Fibroblast of skin of left quadriceps (primary cell): ENCODE results near the gene LEF1.
A peak's percentile ranks its signal among the peaks of the same experiment; 100 is the strongest.
"Not testable (repeated sequence)": the region's sequence is repeated elsewhere in the genome, so short reads cannot be mapped to it uniquely, and the experiment has no call there.

ENCODE experiments used
- DNase-seq, 2 experiments: peaks; one replicate each; pipeline ENCODE4 v3.0.0-alpha.2; 2013; ENCODE audit warnings: low read depth in 2 of 2

The LEF1 gene

DNA sequence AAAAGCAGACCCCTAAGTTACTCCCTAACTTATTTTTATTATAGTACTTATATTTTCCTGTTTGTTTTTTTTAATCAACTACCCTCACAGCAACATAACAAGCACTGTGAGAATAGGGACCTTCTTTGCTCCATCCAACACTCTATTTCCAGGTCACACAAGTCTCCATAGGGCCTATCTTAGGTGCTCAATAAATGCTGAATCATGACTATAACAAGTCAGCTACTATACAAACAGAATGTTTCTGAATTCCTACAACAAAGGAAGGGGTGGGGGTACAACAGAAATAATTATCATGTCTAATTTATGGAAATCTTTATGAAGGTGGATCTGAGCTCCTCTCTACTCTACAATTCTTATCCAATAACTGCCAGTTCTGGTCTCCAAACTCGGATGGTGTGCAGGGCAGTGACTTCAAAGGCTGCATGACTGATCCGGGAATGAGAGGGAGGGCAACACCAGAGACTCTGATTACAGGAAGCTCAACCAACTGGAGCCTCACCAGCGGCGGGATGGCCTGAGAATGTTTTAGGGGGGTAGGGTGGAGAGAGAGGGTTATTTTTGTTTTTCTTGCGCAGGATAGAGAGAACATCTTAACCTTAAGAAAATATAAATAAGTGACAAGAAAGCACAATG lies 107.9 kb downstream of the LEF1 start:
- no peak for DNase-seq

GRCh38 chr4:108060164-108060563 lies 108.6 kb downstream of the LEF1 start:
- DNase-seq, result peak in 1 of 2 experiments; percentile 37

DNA sequence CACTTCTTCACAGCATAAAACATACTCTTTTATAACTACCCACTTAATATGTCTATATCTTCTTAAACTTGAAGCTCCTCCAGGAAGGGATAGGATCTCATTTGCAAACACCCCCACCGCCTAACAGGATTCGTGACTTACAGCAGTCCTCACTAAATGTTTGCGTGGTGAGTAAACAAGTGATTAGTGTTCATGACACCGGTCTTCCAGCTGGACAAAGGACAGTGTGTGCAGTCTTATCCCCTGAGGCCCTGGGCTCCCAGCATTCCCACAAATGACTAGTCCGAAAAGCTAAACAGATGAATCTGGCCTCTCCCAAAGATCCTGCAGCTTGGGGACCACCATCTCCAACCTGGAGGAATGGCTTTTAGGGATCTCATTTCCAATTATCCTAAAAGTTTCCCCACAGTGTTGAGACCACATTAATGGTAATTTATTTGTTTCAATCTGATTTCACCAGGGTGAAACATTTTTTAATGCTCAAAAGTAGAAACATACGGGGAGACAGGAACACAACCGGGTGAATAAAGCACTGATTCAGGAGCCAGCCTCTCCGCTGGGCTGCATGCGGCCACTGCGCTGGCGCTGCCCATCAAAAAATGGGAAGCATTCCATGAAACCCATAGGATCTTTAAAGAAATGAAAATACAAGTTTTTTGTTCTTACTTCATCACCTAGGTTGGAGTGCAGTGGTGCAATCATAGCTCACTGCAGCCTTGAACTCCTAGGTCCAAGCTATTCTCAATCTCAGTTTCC lies 109.9 kb downstream of the LEF1 start:
- DNase-seq, result no peak

- DNase-seq, result no peak
Observed at GRCh38 chr4:108056418-108056817, 112.3 kb downstream of the LEF1 start.

- DNase-seq, result no peak
Observed at GRCh38 chr4:108055787-108056186, 112.9 kb downstream of the LEF1 start.

DNA sequence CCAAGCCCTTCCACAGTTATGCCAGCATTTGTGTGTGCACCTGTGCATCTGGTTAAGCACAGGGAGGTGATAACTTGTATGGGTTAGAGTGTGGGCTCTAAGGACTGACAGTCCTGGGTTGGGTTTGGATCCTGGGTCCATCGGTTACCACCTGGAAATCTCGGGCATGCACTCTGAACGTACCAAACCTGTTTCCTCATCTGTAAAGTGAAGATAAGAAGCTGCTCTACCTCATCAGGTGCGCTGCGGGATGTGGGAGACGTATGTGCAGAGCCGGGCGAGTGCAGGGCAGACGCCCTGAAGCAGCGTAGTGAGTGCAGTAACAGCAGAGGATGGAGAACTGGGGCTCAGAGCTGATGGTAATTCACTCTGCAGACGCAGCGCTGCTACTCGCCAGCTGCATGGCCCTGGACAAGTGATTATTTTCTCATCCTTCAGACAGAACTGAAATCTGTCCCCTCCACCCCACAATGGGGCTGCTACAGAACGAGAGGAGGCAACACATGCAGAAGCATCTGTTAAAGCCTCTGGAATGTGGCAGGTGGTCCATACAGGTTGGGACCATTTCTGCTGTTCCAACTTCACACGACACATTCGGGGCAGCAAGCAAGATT lies 114.6 kb downstream of the LEF1 start:
- DNase-seq, result no peak

GRCh38 chr4:108053251-108053711 lies 115.5 kb downstream of the LEF1 start:
- no peak for DNase-seq

- DNase-seq, result no peak
Observed at GRCh38 chr4:108052558-108053120, 116.1 kb downstream of the LEF1 start.

DNA sequence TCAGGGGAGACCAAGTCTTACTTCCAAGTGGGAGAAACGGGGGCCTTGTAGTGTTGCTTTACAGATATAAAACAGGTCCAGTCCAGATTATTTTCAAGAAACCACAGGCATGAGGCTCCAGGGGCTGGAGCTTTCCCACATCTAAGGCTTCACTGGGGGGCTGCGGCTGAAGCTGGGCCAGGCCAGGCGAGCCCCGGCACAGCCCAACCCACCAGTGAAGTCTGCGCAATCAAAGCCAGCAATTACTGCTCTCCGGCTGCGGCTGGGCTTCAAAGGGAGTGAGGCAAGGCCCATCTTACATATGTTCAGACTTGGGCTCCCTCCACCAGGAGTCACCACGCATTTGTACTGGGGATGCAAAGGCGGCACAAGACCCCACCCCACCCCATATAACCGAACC lies 117.4 kb downstream of the LEF1 start:
- peak; percentile 42 to 47 for DNase-seq

DNA sequence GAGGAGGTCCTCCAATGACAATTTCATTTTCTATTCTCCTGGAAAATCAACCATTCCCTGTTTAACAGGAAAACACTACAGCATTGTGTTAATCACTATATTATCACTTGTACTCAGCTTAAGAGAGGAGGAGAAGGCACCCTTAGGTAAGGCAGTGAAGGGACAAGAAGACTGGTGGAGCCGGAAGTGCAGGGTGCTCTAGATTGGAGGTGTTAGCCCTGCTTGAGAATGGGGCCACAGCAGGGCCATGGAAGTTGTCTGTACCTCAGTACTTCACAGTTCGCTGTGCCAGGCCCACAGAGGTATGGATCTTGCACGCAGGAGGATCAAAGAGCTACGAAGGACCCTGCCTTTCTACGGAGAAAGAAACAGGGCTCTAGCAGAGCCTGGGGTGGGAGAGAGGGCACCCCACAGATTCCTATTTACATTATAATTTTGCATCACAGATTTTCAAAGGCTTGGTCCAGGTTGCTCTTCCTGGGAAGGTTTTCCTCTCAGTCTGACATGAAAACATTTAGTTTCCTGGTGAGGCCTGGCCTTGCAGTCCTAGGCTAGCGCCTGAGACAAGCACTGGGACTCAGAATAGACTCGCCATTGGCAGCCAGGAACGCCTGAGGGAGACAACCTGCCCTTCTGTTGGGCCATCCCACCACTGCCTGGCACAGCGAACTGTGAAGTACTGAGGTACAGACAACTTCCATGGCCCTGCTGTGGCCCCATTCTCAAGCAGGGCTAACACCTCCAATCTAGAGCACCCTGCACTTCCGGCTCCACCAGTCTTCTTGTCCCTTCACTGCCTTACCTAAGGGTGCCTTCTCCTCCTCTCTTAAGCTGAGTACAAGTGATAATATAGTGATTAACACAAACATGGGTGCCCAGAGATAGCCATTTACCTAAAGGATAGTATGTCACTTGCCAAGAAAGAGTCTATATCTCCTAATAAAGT lies 118.3 kb downstream of the LEF1 start:
- not testable (repeated sequence) for DNase-seq

DNA sequence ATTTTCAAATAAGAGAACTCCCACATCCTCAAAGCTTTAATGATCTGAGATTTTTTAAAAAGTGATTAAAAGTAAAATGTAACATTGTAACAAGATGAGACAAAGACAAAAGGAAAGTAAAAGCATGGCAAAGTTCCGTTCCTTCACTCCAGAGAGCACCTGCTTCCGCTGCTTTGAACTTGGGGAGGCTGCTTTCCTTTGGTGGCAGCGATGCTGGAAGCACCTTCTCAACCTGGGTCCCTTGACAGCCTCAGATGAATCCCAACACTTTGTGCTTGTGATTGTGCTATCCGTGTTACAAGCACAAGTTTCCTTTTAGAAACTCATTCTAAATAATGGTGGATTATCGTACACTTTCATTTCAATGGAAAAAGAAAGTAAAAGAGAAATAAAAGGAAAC lies 119.3 kb downstream of the LEF1 start:
- no peak for DNase-seq

DNA sequence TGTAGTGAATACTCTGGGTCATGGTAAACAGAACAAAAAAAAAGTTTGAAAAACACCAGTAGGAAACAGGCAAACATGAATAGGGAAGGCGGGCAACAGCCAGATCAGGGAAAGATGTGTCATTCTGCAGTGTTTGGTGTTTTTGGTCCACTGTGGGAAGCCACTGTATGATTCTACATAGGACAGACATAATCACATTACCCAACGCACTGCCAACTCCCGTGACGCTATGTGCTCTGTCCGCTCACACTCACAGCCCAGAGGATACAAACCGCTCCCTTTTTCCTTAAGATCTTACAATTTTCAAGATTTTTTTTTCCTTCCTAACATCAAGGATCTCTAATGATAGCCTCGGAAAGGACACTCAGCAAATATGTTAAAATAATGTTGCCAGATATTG lies 119.7 kb downstream of the LEF1 start:
- no peak for DNase-seq

GRCh38 chr4:108048157-108048556 lies 120.6 kb downstream of the LEF1 start:
- no peak for DNase-seq

DNA sequence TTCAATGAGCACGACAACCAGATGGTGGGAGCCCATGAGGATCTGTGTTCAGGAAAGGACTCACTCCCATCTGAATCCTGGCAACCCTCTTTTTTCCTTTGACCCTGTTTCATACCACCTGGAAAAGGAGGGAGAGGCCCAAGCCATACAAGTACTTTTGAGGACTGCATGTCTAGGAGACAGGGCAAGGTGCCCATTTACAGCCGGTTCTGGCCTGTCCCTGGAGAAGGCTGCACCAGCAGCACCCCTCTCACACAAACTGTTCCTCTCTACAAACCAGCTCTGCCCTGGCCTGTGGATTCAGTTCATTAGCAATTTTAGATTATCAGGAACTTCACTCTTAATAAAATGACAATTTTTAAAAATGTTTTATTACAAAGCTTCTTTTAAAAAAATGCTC lies 121.5 kb downstream of the LEF1 start:
- DNase-seq, result no peak

- DNase-seq, result no peak
Observed at GRCh38 chr4:108045687-108046024, 123.1 kb downstream of the LEF1 start.

DNA sequence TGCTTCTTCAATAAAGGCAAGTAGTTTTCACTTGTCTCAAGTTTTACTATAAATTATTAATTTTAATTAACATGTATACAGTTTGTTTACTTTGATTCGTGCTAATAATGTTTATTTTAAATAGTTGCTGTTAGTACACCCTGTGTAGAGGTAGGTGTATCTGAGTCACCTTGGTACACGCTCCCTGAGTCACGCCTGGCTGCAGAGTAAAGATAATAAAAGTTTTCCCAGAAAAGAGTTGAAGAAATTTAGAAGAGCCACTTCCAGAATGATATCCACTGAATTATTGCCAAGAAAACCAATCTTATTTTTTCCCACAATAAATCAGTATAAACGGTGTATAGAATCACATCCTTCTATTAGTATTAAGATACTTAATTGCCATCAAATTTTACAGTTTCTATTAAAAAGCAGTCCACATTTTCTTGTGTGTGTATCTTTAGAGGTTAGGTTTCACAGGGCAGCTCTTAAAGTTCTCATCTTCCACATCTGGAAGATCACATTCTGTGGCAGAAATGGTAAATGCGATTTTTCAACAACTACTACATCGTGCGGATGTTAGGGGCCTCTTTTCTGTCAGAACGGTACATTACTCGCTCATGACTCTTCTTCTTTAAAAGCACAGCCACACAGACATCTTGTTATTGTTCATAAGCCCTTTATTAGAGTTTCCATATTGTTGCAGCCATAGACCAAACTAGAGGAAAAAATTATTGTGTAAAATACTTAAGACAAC lies 123.6 kb downstream of the LEF1 start:
- DNase-seq, result no peak

DNA sequence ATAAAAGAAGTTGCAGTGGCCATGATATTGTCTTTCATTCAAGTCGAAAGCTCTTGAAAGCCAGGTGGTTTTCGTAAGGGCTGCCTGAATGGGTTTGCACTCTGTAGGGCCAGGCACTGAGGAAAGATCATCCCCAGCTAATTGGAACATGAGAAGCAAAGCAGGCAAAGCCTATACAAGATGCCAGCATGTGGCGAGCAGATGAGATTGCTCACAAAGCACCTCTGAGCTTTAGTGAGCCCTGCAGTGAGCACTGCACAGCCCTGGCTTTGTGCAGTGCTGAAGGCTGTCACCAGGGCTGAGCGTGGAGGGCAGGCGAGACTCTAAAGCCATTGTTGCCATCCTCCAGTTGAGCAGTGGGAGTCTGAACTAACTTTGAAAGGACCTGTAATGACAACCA lies 125.2 kb downstream of the LEF1 start:
- peak; percentile 18 to 40 for DNase-seq

- no peak for DNase-seq
Observed at GRCh38 chr4:108042927-108043326, 125.8 kb downstream of the LEF1 start.

DNA sequence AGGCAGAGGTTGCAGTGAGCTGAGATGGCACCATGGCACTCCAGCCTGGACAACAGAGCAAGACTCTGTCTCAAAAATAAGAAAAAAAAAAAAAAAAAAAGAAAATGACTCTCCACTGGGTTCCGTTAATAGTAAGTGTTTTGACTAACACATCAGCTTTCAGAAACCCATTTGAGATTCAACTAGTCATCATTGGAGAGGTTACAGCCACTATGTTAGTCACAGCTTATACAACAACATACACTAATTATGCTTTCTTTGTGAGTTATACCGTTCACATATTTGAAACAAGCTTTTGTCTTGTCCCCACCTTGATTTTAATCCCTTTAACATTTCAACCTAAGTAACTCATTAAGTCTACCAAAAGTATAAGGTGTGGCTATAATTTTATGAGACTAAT lies 130.8 kb downstream of the LEF1 start:
- DNase-seq, result no peak

- no peak for DNase-seq
Observed at GRCh38 chr4:108036213-108036612, 132.5 kb downstream of the LEF1 start.

GRCh38 chr4:108035691-108036090 lies 133.0 kb downstream of the LEF1 start:
- no peak for DNase-seq
